K562 (cell line): ENCODE results near the gene CEBPE. TPM values are rescaled to one million over a fixed set of nuclear protein-coding genes. Genes with fewer than 3 reads are reported as not detected.

Source experiments
- CBX2 ChIP-seq: fragments of 200-600 bp; sonication (generic); IDR thresholded peaks from one replicate; pipeline ENCODE4 v1.6.1; 2012; ENCODE audit warnings: mild to moderate bottlenecking, low read length, inconsistent platforms; ENCODE audit not compliant: insufficient read depth, poor library complexity, severe bottlenecking
- HCFC1 ChIP-seq: IDR thresholded peaks from 2 replicates; pipeline ENCODE4 v1.6.1; 2012; ENCODE audit warnings: low read depth, low read length, improper control_type of control experiment
- MEF2A ChIP-seq: IDR thresholded peaks from 2 replicates; pipeline ENCODE4 v1.6.1; 2011; ENCODE audit warnings: low read depth, mild to moderate bottlenecking, low read length, moderate library complexity; ENCODE audit not compliant: control insufficient read depth
- MYC ChIP-seq, 2 experiments: fragments of 250-450 bp in 1 of 2; sonication (Bioruptor Pico) in 1 of 2; IDR thresholded peaks; 2 replicates each; pipeline versions ENCODE4 v1.5.1 to v1.6.1; 2012 to 2021; ENCODE audit warnings: low read depth in 2 of 2, borderline replicate concordance in 1 of 2, improper control_type of control experiment in 1 of 2, low read length in 1 of 2, mild to moderate bottlenecking in 1 of 2, moderate library complexity in 1 of 2
- NELFE ChIP-seq: IDR thresholded peaks from 2 replicates; pipeline ENCODE4 v1.6.1; 2011; ENCODE audit warnings: mild to moderate bottlenecking; ENCODE audit not compliant: insufficient read depth, insufficient read length
- NEUROD1 ChIP-seq: fragments of 150-350 bp; IDR thresholded peaks from 2 replicates; pipeline ENCODE4 v1.6.1; 2014; ENCODE audit warnings: borderline replicate concordance, low read length, low read depth; ENCODE audit not compliant: partially characterized antibody
- POU5F1 ChIP-seq: fragments of 150-350 bp; IDR thresholded peaks from 2 replicates; pipeline ENCODE4 v1.6.1; 2014; ENCODE audit warnings: borderline replicate concordance, low read length, low read depth, mild to moderate bottlenecking; ENCODE audit not compliant: partially characterized antibody
- RNF2 ChIP-seq: sonication (generic); IDR thresholded peaks from 2 replicates; pipeline ENCODE4 v1.6.1; 2016
- WHSC1 ChIP-seq: IDR thresholded peaks from one replicate; pipeline ENCODE4 v1.6.1; 2012; ENCODE audit warnings: low read length, control low read depth, inconsistent platforms
- ZKSCAN3 ChIP-seq: fragments of 250-450 bp; sonication (Bioruptor Pico); IDR thresholded peaks from 2 replicates; pipeline ENCODE4 v1.4.0; 2020
- ZNF197 ChIP-seq: fragments of 200-800 bp; sonication (Bioruptor generic); IDR thresholded peaks from 2 replicates; pipeline ENCODE4 v1.6.1; 2016; ENCODE audit warnings: low read depth, missing genetic modification characterization, missing compliant biosample characterization
- ZNF3 ChIP-seq: fragments of 250-450 bp; sonication (Bioruptor Pico); IDR thresholded peaks from 2 replicates; pipeline ENCODE4 v1.5.0; 2021; ENCODE audit warnings: mild to moderate bottlenecking, moderate library complexity
- ZNF324 ChIP-seq: fragments of 250-450 bp; sonication (Bioruptor Pico); IDR thresholded peaks from 2 replicates; pipeline ENCODE4 v1.4.0; 2020; ENCODE audit warnings: mild to moderate bottlenecking
- ZNF584 ChIP-seq: fragments of 200-800 bp; sonication (Bioruptor generic); IDR thresholded peaks from 2 replicates; pipeline ENCODE4 v1.6.1; 2016; ENCODE audit warnings: low read depth, mild to moderate bottlenecking, missing genetic modification characterization, missing compliant biosample characterization
- polyA plus RNA-seq, 8 experiments: library from polyadenylated mRNA; depleted of rRNA in 4 of 8; stranded (reverse) in 5 of 8; unstranded in 3 of 8; fragments of >200 nt; fragmentation: Nextera tagmentation in 2 of 8; fragmentation: Illumina TruSeq in 1 of 8; extraction: Ambion mirVana in 2 of 8; extraction: Trizol in 1 of 8; gene quantifications; 2 replicates each; pipeline versions ENCODE4 v1.2.1 to v1.2.3, GENCODE V29; 2011 to 2014; ENCODE audit warnings: inconsistent platforms in 1 of 8, missing spikeins in 1 of 8
- total RNA-seq, 7 experiments: library from RNA; depleted of rRNA in 6 of 7; stranded (reverse); fragments of >200 nt in 6 of 7; fragmentation: Illumina TruSeq in 2 of 7; extraction: Trizol in 2 of 7; gene quantifications; 2 replicates each; pipeline versions ENCODE4 v1.2.1 to v1.2.3, GENCODE V29; 2011 to 2021; ENCODE audit warnings: low replicate concordance in 1 of 7
- TF ChIP-seq, protein P1 (sequence below): fragments of 450-650 bp; formaldehyde crosslinking; IDR thresholded peaks from 2 replicates; pipeline ENCODE4 v1.4.0; 2022; ENCODE audit warnings: missing genetic modification characterization
- TF ChIP-seq, protein P2 (sequence below): fragments of 150-350 bp; conservative IDR thresholded peaks from 2 replicates; pipeline ENCODE4 v1.6.1; 2014; ENCODE audit warnings: low read length
- TF ChIP-seq, protein P3 (sequence below): fragments of 250-450 bp; sonication (Bioruptor Pico); IDR thresholded peaks from 2 replicates; pipeline ENCODE4 v1.5.0; 2021; ENCODE audit warnings: mild to moderate bottlenecking, borderline replicate concordance
- TF ChIP-seq, protein P4 (sequence below): IDR thresholded peaks from 2 replicates; pipeline ENCODE4 v1.6.1; 2016; ENCODE audit warnings: missing genetic modification characterization, missing compliant biosample characterization
- TF ChIP-seq, protein P5 (sequence below): fragments of 450-650 bp; conservative IDR thresholded peaks from 2 replicates; pipeline ENCODE4 v1.6.1; 2016; ENCODE audit warnings: missing genetic modification characterization, low read depth, mild to moderate bottlenecking, missing compliant biosample characterization, moderate library complexity

CEBPE gene
- total and polyA plus RNA-seq, 9 of the 15 experiments (the other 6 are each of a cell fraction or from before 2014, with no cell fraction given), result 0.09 to 0.15 (median 0.13) TPM; not detected in 6

DNA sequence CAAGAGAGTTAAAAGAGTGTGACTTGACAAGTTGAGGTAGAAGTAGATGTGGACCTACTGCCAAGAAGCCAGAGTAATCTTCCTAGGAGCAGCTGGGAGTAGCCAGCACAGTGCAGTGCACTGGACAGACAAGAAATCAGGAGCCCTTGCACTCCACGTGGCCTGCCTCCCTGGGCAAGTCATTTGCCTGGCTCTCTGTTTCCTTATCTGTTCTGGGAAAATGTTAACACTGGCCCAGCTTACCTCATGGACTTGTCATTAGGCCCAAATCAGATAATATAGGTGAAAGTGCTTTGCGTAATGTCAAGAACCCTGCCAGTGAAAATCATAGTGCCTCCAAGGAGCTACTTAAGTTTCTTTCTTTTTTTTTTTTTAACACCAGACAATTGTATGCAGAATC, 45.2 kb upstream of the CEBPE start (continued):
- TF ChIP-seq, protein P1, sequence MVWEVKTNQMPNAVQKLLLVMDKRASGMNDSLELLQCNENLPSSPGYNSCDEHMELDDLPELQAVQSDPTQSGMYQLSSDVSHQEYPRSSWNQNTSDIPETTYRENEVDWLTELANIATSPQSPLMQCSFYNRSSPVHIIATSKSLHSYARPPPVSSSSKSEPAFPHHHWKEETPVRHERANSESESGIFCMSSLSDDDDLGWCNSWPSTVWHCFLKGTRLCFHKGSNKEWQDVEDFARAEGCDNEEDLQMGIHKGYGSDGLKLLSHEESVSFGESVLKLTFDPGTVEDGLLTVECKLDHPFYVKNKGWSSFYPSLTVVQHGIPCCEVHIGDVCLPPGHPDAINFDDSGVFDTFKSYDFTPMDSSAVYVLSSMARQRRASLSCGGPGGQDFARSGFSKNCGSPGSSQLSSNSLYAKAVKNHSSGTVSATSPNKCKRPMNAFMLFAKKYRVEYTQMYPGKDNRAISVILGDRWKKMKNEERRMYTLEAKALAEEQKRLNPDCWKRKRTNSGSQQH (CRISPR knock-in tag), result no peak
- TF ChIP-seq ZNF3, result no peak
- no peak for TF ChIP-seq ZNF197
- no peak for TF ChIP-seq CBX2
- TF ChIP-seq ZKSCAN3, result no peak
- TF ChIP-seq RNF2, result no peak
- TF ChIP-seq, protein P2, sequence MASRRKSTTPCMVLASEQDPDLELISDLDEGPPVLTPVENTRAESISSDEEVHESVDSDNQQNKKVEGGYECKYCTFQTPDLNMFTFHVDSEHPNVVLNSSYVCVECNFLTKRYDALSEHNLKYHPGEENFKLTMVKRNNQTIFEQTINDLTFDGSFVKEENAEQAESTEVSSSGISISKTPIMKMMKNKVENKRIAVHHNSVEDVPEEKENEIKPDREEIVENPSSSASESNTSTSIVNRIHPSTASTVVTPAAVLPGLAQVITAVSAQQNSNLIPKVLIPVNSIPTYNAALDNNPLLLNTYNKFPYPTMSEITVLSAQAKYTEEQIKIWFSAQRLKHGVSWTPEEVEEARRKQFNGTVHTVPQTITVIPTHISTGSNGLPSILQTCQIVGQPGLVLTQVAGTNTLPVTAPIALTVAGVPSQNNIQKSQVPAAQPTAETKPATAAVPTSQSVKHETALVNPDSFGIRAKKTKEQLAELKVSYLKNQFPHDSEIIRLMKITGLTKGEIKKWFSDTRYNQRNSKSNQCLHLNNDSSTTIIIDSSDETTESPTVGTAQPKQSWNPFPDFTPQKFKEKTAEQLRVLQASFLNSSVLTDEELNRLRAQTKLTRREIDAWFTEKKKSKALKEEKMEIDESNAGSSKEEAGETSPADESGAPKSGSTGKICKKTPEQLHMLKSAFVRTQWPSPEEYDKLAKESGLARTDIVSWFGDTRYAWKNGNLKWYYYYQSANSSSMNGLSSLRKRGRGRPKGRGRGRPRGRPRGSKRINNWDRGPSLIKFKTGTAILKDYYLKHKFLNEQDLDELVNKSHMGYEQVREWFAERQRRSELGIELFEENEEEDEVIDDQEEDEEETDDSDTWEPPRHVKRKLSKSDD, result no peak
- TF ChIP-seq ZNF584 (CRISPR knock-in tag), result no peak
- no peak for TF ChIP-seq HCFC1
- TF ChIP-seq MEF2A, result no peak
- TF ChIP-seq ZNF324 (CRISPR knock-in tag), result no peak
- no peak for TF ChIP-seq NEUROD1
- peak; percentile 97 for TF ChIP-seq MYC (IDR thresholded peaks at IDR 0.05; ENCODE audit: low read depth, low read length)
- TF ChIP-seq MYC (CRISPR knock-in tag; IDR thresholded peaks at IDR 0.05; ENCODE audit: borderline replicate concordance, low read depth), result 0 out of 2 replicates have a peak, but pooled peaks have one; percentile 34
- no peak for TF ChIP-seq POU5F1
- TF ChIP-seq, protein P3, sequence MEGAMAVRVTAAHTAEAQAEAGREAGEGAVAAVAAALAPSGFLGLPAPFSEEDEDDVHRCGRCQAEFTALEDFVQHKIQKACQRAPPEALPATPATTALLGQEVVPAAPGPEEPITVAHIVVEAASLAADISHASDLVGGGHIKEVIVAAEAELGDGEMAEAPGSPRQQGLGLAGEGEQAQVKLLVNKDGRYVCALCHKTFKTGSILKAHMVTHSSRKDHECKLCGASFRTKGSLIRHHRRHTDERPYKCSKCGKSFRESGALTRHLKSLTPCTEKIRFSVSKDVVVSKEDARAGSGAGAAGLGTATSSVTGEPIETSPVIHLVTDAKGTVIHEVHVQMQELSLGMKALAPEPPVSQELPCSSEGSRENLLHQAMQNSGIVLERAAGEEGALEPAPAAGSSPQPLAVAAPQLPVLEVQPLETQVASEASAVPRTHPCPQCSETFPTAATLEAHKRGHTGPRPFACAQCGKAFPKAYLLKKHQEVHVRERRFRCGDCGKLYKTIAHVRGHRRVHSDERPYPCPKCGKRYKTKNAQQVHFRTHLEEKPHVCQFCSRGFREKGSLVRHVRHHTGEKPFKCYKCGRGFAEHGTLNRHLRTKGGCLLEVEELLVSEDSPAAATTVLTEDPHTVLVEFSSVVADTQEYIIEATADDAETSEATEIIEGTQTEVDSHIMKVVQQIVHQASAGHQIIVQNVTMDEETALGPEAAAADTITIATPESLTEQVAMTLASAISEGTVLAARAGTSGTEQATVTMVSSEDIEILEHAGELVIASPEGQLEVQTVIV, result no peak
- TF ChIP-seq WHSC1, result no peak
- TF ChIP-seq, protein P4, sequence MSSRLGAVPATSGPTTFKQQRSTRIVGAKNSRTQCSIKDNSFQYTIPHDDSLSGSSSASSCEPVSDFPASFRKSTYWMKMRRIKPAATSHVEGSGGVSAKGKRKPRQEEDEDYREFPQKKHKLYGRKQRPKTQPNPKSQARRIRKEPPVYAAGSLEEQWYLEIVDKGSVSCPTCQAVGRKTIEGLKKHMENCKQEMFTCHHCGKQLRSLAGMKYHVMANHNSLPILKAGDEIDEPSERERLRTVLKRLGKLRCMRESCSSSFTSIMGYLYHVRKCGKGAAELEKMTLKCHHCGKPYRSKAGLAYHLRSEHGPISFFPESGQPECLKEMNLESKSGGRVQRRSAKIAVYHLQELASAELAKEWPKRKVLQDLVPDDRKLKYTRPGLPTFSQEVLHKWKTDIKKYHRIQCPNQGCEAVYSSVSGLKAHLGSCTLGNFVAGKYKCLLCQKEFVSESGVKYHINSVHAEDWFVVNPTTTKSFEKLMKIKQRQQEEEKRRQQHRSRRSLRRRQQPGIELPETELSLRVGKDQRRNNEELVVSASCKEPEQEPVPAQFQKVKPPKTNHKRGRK (tag), result no peak
- no peak for TF ChIP-seq NELFE
- TF ChIP-seq, protein P5, sequence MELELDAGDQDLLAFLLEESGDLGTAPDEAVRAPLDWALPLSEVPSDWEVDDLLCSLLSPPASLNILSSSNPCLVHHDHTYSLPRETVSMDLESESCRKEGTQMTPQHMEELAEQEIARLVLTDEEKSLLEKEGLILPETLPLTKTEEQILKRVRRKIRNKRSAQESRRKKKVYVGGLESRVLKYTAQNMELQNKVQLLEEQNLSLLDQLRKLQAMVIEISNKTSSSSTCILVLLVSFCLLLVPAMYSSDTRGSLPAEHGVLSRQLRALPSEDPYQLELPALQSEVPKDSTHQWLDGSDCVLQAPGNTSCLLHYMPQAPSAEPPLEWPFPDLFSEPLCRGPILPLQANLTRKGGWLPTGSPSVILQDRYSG (tag), result no peak
